Measurements from ENCODE around the gene FAM110D. TPM values are rescaled to one million over a fixed set of nuclear protein-coding genes. Genes with fewer than 3 reads are reported as not detected.

Gene FAM110D
- total RNA-seq, 1 experiment from 2014 or later = 0.55 TPM

GRCh38 chr1:26166719-26167281 lies 7.9 kb downstream of the FAM110D start (continued):
- TF ChIP-seq ZNF512 (CRISPR knock-in tag; IDR thresholded peaks at IDR 0.05; ENCODE audit: borderline replicate concordance) (no peak), ATF2 (CRISPR knock-in tag; IDR thresholded peaks at IDR 0.05; ENCODE audit: borderline replicate concordance, low read depth) (no peak)

- CTCF ChIA-PET = interaction anchor here (1.0 to 4.0 kb wide), 10 partner anchors 13 to 249 kb away, joined by 3 to 61 read pairs (median 12); partner anchors contain the start of genes CATSPER4 and CEP85
- peak within 1 kb of the TSS; percentile 85 for H3K4me3 Mint-ChIP-seq
- peaks cover 25% of the 10 kb centered on the region for H3K27me3 Mint-ChIP-seq (ENCODE audit: low read depth)
- peak within 1 kb of the TSS; percentile 65; the same call in 1 of the 2 replicates for H3K27ac Mint-ChIP-seq
- H3K9me3 Mint-ChIP-seq = no peaks in the 10 kb centered on the region
- no peak for ATAC-seq
- no peak for TF ChIP-seq ZNF281 (CRISPR knock-in tag; IDR thresholded peaks at IDR 0.05)
- TF ChIP-seq NR1H2 (CRISPR knock-in tag; IDR thresholded peaks at IDR 0.05) = no peak
- no peak for TF ChIP-seq SOX15 (CRISPR knock-in tag; IDR thresholded peaks at IDR 0.05)
- TF ChIP-seq ZBTB21 (CRISPR knock-in tag; IDR thresholded peaks at IDR 0.05; ENCODE audit: borderline replicate concordance) = no peak
- no peak for TF ChIP-seq ZSCAN18 (CRISPR knock-in tag; IDR thresholded peaks at IDR 0.05)
- no peak for TF ChIP-seq ERG (CRISPR knock-in tag; IDR thresholded peaks at IDR 0.05)
- no peak for TF ChIP-seq ZNF532 (CRISPR knock-in tag; IDR thresholded peaks at IDR 0.05; ENCODE audit: borderline replicate concordance)
- POLR2A ChIA-PET = interaction anchor here (1.8 kb wide), 1 partner anchor 12 kb away, joined by 7 read pairs; no protein-coding TSS in a partner anchor
- H3K4me1 Mint-ChIP-seq = peaks cover 37% of the 10 kb centered on the region
- no peaks in the 10 kb centered on the region for H3K36me3 Mint-ChIP-seq
- no peak for DNase-seq (ENCODE audit: low spot score)
Observed at GRCh38 chr1:26168410-26169197, 9.7 kb downstream of the FAM110D start, which contains the start of gene C1orf232. TSS of gene C1orf232 (minus strand) at chr1:26168963. CDS start at chr1:26168499, 464 bp downstream.
